Caki2 (cell line): ENCODE data around the gene PIP5K1C. TPM values are rescaled to one million over a fixed set of nuclear protein-coding genes. Genes with fewer than 3 reads are reported as not detected.
"Not testable (repeated sequence)": the region's sequence is repeated elsewhere in the genome, so short reads cannot be mapped to it uniquely, and the experiment has no call there.

ENCODE experiments used
- DNase-seq: peaks from one replicate; pipeline ENCODE4 v3.0.0-alpha.2; 2015; ENCODE audit warnings: low read depth
- in situ Hi-C: cut with HindIII; loops from 2 replicates; pipeline ENCODE4 v1.10.0; 2016; ENCODE audit warnings: low sequenced_read_pairs, low pct_unique_long_range_greater_than_20kb, mixed read lengths
- total RNA-seq: library from RNA; depleted of rRNA; stranded (reverse); fragments of >200 nt; shearing (Covaris generic); gene quantifications from 2 replicates; pipeline ENCODE4 v1.2.3, GENCODE V29; 2014; ENCODE audit warnings: low replicate concordance

PIP5K1C gene
- total RNA-seq, 1 experiment from 2014 or later = 6.4 TPM

- DNase-seq = no peak
- in situ Hi-C loops = no loop called here
These were observed 43.4 kb downstream of the PIP5K1C start for GRCh38 chr19:3656747-3657394.

- DNase-seq = peak; percentile 67
- in situ Hi-C loops = no loop called here
These were observed 44.1 kb downstream of the PIP5K1C start for GRCh38 chr19:3656073-3656746.

GRCh38 chr19:3655402-3656072 is 44.7 kb downstream of the PIP5K1C start:
- DNase-seq = peak; percentile 70
- in situ Hi-C loops = no loop called here

- no peak for DNase-seq
- in situ Hi-C loops = no loop called here
These were observed 46.3 kb downstream of the PIP5K1C start for GRCh38 chr19:3653865-3654513.

- in situ Hi-C loops = no loop called here
These were observed 47.0 kb downstream of the PIP5K1C start for GRCh38 chr19:3653081-3653795.

GRCh38 chr19:3652422-3652821 is 47.8 kb downstream of the PIP5K1C start:
- in situ Hi-C loops = no loop called here
- DNase-seq = no peak

More at GRCh38 chr19:3653081-3653795, 47.0 kb downstream of the PIP5K1C start:
- DNase-seq = no peak

- no peak for DNase-seq
- in situ Hi-C loops = no loop called here
These were observed 48.6 kb downstream of the PIP5K1C start for GRCh38 chr19:3651684-3652083.

GRCh38 chr19:3649888-3650287 is 50.4 kb downstream of the PIP5K1C start:
- no peak for DNase-seq
- in situ Hi-C loops = no loop called here

- in situ Hi-C loops = no loop called here
- no peak for DNase-seq
These were observed 52.0 kb downstream of the PIP5K1C start for GRCh38 chr19:3648037-3648905.

GRCh38 chr19:3647102-3647501 is 53.2 kb downstream of the PIP5K1C start:
- in situ Hi-C loops, DNase-seq: not testable (repeated sequence)

GRCh38 chr19:3646336-3647092 is 53.8 kb downstream of the PIP5K1C start:
- no peak for DNase-seq
- in situ Hi-C loops = no loop called here

GRCh38 chr19:3645726-3646125 is 54.5 kb downstream of the PIP5K1C start:
- in situ Hi-C loops = no loop called here
- DNase-seq = no peak

- in situ Hi-C loops = no loop called here
- no peak for DNase-seq
These were observed 55.2 kb downstream of the PIP5K1C start for GRCh38 chr19:3645067-3645396.

- DNase-seq = no peak
These were observed 55.8 kb downstream of the PIP5K1C start for GRCh38 chr19:3644351-3645066.

GRCh38 chr19:3643674-3644313 is 56.5 kb downstream of the PIP5K1C start:
- no peak for DNase-seq
- in situ Hi-C loops = no loop called here

More at GRCh38 chr19:3644351-3645066, 55.8 kb downstream of the PIP5K1C start:
- in situ Hi-C loops = no loop called here
